HG03432 (cell line): ENCODE data around the gene PDCL3.

Experiments used
- ATAC-seq: cut with Tn5 transposase; IDR thresholded peaks from one replicate; pipeline ENCODE4 v1.9.1; 2021; ENCODE audit warnings: mild to moderate bottlenecking, moderate library complexity; ENCODE audit not compliant: unreplicated experiment

Gene PDCL3

DNA sequence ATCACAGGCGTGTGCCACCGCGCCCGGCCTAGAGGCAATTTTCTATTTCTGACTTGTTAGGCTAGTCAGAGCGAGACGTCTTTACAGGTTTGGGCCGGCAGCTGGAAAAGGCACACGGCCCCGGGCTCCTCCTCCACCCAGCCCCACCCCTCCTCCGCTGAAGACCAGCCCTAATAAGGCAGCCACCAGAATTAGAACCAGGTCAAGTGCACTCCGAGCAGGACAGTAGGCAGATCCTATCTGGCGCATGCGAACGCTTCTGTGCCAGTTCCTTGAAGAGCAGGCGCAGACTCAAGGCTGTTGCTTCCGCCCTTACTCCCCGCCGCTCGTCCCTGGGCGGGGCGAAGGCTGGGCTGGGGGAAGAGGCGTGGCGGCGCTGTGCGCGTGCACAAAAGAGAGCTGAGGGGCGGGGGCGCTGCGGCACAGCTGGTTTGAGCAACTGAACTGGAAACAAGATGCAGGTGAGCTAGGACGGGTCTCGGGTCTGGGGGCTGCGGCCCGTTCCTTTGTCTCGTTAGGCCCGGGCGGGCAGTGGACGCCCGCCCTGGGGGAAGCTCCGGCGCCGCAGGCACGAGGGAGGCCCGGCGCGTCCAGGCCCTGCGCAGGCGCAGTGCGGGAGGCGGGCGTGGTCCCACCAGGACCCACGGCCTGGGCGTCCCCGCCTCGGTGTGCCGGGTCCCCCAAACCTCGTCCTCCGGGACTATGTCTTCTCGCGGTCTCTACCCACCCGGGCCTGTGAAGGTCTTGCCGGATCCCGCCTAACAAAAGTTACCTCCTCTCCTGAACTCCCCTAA lies at the start of gene PDCL3:
Gene PDCL3, plus strand, starts transcription at position 381 of the 794 bp plus-strand sequence. Its CDS starts 75 bp downstream, at position 456.
- ATAC-seq: peak; percentile 93

DNA sequence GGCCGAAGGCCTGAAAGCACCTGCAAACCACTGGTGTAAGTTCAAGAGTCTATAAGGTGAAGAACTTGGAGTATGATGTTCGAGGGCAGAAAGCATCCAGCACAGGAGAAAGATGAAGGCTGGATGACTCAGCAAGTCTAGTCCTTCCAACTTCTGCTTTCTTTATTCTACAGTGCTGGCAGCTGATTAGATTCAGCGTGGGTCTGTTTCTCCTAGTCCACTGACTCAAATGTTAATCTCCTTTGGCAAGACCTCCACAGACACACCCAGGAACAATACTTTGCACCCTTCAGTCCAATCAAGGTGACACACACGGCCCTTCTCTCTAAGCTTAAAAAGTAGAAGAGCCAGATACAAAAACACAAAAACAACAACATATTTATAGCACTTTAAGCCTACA lies 49.1 kb upstream of the PDCL3 start:
- no peak for ATAC-seq

DNA sequence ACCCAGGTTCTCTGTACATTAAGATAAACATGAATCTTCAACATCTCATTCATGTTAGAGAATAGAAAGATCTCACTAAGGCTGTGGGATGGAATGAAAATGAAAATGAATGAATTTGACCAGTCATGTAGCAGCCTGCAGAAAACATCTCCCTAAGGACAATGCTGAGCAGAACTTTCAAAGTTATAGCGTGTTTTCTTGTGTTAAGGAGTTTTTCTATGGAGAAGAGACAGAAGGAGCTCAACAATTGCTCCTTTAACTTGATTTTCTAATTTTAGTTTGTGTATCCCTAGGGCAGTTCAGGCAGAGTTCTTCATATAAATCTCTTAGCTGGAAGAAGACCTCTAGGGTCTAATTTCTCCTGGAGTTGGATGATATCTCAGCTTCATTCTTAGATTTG lies 45.2 kb upstream of the PDCL3 start:
- no peak for ATAC-seq

DNA sequence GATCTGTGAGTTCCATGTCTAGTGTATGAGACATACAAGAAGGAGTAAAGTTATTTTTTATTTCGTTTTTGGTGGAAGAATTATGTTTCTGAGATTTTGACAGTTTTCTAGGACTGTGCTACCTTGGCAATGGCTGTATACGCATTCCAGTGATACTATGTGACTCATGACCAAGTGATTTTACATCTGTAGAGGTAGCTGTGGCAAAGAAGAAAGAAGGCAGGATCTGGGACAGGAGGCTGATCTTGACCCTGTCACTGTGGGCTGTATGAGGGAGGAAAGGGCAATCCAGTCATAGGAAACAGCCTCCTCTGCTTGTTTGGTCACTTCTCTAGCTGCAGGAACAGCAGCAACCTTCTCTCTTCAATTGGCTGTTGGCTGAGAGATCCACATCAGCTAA lies 44.0 kb upstream of the PDCL3 start:
- no peak for ATAC-seq

DNA sequence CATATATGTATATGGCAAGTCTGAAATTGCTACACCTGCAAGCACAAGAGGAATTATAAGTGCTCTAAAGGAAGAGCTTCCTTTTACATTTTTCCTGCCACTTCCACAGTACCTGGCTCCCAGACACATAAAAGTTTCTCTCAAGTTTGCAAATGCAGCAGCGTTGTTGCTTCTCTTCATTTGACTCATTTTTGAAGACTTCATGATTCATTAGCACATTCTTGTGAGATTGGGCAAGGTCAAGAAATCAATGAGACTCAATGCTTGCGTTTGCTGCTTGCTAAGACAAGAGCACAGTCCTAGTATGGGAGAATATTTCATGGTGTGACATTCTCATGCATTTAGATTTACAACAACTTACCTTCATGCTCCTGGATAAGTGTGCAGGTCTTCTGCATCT lies 42.6 kb upstream of the PDCL3 start:
- no peak for ATAC-seq

DNA sequence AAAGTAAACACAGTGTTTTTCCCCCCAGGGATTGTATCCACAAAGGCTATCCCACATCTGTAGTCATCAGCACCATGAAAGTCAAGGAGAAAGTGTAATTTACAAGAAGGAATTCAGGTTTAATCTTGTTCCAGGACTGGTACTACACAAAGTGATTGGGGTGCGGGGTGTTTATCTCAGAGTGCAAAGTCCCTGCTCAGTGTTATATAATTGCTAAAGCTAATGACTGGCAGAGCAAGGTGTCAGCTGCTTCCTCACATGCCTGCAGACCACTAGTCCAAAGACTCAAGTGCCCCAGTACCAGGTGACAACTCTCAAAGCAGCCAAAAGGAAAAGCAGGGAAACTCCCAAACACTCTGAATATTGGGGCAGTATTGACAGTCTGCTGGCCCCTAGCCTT lies 40.4 kb upstream of the PDCL3 start:
- no peak for ATAC-seq

DNA sequence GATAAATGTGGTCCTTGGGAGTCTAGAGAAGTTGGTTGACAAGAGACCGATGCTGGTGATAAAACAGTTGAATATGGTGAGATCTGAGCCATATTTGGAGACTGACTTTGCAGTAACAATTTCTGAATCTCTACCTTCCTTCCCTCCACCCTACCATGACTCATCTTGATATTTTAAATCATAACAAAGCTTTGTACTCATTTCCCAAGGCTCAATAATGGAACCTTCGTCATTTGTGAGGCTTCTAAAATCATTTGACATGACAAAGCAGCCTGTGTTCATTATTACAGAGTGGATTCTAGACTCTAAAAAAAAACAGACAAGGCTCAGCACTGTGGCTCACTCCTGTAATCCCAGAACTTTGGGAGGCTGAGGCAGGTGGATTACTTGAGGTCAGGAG lies 38.5 kb upstream of the PDCL3 start:
- no peak for ATAC-seq

DNA sequence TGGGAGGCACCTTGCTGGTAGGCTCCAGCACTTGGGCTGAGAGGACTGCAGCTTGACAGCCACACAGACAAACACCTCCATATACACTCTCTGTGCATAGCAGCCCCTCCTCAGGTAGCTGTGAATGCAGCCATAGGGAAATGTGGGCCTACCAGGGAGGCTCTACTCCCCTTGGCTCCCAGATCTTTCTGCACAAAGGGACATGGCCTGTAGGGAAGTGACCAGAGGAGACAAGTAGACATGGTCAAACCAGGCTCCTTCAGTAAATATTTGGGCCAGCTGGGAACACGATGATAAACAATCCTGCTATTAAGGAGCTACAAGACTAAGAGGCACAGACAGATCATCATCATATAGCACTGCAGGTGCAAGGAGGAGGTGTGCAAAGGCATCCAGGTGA lies 35.9 kb upstream of the PDCL3 start:
- no peak for ATAC-seq

DNA sequence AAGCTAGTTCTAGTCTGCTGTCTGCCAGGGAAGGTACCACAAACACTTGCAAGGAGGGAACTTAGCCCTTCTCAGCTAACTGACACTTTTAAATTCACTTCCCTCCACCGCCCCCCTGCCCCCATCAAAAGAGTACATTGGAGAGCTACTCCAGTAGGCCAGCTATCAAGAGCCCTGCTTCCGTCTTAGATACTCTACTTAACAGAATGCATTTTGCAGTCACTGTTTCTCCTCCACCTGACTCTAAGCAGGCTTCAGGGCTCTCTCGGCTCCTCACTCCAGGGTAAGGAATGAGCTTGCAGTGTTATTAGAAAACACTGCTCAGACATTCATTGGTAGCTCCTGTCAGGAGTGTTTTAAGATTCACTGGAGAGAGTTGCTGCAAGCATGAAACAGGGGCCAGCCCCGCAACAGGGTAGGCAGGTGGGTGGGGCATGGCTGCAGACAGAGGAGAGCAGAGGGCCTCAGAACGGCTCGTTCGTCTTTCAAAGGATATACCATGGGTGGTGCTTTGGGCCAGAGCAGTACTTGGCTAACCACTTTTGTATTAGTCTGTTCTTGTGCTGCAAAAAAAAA lies 35.3 kb upstream of the PDCL3 start:
- ATAC-seq: no peak

DNA sequence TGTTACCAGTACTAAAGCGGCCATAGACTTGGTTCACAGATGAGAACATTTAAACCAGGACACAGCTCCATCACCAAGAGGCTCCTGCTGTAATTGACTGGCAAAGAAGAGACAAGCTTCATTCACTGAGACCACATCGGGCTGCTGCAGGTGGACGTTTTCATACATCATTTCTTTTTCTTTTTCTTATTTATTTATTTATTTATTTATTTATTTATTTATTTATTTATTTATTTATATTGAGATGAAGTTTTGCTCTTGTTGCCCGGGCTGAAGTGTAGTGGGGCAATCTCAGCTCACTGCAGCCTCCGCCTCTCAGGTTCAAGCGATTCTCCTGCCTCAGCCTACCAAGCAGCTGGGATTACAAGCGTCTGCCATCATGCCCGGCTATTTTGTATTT lies 33.6 kb upstream of the PDCL3 start:
- ATAC-seq: no peak

DNA sequence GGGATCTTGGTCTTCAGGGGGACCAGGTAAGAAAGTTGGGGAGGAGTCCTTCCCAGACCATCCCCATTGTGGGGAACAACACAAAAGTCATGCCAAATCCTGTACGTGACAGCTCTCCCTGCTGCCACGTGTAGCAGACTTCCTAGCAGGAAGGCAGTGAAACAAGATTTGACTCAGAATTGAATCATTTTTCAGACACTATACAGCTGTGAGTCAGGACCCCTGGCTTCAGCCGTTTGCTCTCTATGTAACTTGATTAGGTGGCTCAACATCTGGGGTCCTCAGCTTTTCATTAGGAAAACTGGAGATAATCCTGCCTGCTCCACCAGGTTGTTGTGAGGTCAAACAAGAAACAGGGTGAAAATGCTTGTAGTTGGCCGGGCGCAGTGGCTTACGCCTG lies 32.9 kb upstream of the PDCL3 start:
- no peak for ATAC-seq

DNA sequence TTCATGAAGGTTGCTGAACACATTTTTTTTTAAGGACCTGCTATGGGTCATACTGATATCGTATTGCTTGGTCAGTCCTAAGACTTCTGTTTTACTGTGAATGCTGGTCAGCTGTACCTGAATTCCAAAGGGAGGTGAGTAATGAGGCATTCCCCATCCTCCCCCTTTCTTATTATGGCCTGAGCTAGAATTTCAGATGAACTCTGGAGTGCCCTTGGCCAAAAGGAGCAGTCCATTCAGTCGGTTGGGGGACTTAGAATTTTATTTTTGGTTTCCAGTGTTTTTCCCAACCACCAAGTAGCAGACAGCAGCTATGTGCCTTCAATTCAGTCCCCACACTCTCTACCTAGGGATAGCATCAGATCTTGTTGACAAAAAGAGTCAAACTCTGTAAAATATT lies 26.9 kb upstream of the PDCL3 start:
- no peak for ATAC-seq

DNA sequence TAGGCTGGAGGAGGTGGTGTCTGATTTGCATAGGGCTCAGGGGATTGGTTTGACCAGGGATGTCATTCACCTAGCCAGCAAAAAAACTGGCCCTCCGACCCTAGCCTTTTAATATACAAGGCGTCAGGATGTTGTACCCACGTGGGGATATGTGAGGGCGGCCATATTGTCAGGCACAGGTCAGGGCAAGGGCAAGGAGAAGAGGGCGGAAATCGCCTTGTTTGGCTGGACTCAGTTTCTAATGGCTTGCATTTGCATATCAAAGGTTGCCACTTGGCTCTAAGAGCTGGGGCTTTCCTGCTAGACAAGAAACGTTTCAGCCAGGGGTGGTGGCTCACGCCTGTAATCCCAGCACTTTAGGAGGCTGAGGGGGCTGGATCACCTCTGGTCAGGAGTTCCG lies 24.9 kb upstream of the PDCL3 start:
- no peak for ATAC-seq

DNA sequence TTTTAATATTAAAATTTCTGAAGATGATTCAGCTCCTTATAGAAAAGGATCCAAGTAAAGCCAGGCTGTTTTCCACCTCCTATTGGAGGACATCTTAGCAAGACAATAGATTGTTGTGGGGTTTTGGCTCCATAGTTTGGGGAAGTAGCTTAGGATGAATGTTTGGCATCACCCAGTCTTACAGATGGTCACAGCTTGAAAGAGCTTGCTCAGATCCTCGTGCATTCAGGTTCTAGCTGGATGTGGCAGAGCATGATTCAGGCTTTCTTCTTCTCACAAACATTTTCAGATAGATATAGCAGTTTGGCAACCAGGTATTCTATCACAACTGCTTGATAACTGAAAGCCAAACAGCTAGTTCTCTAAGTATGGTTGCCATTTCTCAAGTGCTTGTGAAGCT lies 23.6 kb upstream of the PDCL3 start:
- ATAC-seq: no peak

DNA sequence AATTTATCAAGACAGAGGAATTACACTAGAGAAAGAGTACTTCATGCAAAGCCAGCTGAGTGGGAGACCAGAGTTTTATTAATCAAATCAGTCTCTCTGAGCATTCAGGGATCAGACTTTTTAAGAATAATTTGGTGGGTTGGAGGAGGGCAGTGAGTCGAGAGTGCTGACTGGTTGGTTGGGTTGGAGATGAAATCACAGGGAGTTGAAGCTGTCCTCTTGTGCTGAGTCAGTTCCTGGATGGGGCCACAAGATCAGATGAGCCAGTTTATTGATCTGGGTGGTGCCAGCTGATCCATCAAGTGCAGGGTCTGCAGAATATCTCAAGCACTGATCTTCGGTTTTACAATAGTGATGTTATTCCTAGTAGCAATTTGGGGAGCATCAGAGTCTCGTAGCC lies 21.4 kb upstream of the PDCL3 start:
- ATAC-seq: no peak

DNA sequence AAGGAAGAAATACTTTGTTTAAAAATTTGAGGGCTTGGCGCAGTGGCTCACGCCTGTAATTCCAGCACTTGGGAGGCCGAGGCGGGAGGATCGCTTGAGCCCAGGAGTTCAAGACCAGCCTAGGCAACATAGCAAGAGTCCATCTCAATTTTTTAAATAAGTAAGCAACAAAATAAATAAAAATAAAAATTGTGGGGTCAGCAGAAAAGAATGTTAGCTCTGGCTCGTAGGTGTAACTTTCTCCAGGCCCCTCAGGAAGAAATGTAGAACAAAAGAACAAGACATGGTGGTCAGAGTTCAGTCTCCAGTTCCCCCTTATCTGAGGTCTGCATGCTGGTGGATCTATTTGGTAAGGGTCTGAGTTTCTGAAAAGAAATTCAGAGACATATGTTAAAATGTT lies 20.4 kb upstream of the PDCL3 start:
- ATAC-seq: no peak

DNA sequence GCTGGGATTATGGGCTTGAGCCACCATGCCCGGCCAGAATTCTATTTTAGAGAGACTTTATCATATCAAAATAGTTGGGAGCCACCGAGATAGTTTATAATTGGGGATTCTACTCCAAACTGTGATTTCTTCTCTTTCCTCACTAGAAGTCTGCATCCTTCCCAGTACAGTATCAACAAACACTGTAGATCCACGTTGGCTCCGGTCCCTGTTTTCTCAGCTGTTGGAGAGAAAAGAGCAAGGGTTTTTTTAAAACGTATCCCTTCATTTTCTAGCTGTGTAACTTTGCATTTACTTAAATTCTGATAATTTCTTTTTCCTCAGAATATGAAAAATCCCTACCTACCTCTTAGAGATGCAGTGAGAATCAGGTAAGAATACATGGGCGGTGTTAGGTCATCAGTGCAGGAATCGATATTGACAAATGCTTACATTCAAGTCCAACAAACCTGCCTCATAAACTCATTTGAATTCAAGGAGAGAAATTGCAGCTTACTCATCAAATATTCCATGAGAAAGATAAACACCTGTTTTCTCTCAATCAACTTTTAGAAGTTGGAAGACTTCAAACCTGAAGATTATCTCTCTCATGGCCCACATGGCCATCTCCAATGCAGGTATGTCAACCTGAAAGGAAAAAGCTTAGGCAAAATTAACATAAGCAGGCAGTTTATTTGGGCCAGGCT lies 17.7 kb upstream of the PDCL3 start:
- no peak for ATAC-seq

DNA sequence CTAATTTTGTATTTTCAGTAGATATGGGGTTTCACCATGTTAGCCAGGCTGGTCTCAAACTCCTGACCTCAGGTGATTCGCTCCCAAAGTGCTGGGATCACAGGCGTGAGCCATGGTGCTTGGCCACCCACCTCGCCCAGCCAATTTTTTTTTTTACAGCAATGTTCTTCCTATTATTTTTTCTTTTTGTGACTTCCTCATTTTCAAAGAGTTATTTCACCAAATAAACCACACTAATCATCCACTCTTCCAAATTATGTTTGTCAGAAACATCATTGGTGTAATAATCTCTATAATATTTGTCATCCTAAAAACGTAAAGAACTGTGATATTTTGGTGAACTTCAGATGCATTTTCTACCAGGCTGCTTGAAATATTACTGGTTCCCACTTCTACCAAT lies 16.3 kb upstream of the PDCL3 start:
- no peak for ATAC-seq

DNA sequence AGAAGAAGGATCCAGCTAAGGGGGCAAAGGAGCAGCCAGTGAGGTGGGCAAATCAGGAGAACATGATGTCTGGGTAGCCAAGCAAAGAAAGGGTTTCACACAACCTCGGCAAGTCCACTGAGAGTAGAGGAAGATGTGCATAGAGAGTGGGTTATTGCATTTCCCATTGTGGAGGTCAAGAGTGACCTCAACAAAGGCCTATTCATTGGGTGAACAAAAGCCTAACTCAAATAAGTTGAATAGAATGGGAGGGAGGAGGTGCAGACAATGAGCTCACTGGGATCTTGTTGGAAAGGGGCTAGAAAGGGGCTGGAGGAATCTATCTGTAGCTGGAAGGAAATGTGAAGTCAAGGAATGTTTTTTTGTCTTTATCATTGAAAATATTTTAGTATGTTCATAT lies 14.0 kb upstream of the PDCL3 start:
- ATAC-seq: no peak

DNA sequence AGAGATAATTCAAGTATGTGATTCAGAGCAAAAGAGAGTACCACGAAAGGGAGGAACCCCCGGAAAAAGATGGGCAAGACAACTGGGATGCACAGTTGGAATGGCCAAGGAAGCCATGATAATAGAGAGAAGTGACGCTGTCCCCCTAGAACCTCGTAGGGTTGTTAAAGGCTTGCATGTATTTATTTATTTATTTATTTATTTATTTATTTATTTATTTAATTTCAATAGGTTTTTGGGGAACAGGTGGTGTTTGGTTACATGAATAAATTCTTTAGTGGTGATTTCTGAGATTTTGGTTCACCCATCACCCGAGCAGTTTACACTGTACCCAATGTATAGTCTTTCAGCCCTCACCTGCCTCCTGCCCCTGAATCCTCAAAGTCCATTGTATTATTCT lies 11.5 kb upstream of the PDCL3 start:
- no peak for ATAC-seq

DNA sequence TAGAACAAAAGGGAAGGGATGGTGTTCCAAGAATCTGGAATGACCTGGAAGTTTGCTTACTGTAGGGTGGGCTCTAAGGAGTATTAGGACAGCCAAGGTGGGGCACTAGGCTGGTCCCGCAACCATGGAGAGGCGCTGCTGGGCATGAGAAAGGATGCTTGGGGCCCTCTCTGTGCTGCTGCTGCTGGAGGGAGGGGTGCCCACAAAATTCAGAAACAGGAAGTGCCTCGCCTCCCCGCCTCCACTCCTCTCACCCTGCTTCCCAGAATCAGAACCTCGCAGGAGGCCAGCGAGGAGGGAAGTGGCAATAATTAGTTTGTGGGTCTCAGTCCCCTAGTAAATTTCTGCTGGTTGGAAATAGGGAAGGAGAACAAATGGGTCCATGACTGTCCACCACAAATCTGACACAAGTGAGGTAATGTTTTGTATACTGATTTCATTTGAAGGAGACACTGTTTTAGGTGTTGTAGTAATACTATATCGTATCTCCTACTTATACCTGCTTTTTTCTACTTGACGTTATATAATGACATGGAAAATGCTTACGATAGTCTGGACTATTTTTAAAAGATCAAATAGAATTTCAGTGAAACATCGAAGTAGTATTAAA lies 7.9 kb upstream of the PDCL3 start:
- no peak for ATAC-seq

DNA sequence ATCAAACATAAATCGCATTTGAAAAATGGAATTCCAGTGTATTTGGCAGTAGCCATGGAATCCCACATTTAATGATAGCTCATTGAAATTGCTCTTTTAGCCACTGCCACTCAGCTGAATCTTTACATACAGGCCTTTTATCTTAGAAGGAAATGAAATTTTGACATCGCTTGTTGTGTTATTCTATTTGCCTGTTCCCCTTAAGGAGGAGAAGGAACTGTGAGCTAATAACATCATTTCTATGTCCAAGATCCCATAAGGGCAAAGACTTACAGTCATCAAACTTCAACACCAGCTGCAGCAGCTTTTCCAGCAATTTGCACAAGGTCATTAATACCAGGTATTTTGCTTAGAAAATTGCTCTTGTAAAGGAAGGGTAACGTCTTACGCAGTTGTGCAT lies 6.0 kb upstream of the PDCL3 start:
- no peak for ATAC-seq
